Neural progenitor cell (in vitro differentiated cells): ENCODE measurements around the gene GADD45GIP1.

Experiments
- CTCF ChIP-seq: fragments of 200-600 bp; sonication (generic); IDR thresholded peaks from 2 replicates; pipeline ENCODE4 v1.5.1; 2017; ENCODE audit warnings: antibody characterized with exemption, mild to moderate bottlenecking
- EZH2 ChIP-seq: fragments of 200-600 bp; sonication (generic); IDR thresholded peaks from 2 replicates; pipeline ENCODE4 v1.6.1; 2017; ENCODE audit warnings: antibody characterized with exemption, mild to moderate bottlenecking, moderate library complexity
- EZH2phosphoT487 ChIP-seq: fragments of 200-600 bp; sonication (generic); IDR thresholded peaks from 2 replicates; pipeline ENCODE4 v1.6.1; 2017; ENCODE audit warnings: antibody characterized with exemption

- TF ChIP-seq CTCF (peak; percentile 19), EZH2 (no peak), EZH2phosphoT487 (no peak)
These were observed 18.0 kb downstream of the GADD45GIP1 start for GRCh38 chr19:12938779-12939601.
